WI38 (cell line): ENCODE data around the gene ITGB4.

Source experiments
- H3K4me3 ChIP-seq: 2 replicates; pipeline ENCODE4 v1.5.1; 2011; ENCODE audit warnings: low read depth, mild to moderate bottlenecking, control low read depth, low read length
- TF ChIP-seq, protein P1 (sequence below): IDR thresholded peaks from 2 replicates; pipeline ENCODE4 v1.5.1; 2012; ENCODE audit warnings: low read depth, mild to moderate bottlenecking, control low read depth, low read length

Gene ITGB4

DNA sequence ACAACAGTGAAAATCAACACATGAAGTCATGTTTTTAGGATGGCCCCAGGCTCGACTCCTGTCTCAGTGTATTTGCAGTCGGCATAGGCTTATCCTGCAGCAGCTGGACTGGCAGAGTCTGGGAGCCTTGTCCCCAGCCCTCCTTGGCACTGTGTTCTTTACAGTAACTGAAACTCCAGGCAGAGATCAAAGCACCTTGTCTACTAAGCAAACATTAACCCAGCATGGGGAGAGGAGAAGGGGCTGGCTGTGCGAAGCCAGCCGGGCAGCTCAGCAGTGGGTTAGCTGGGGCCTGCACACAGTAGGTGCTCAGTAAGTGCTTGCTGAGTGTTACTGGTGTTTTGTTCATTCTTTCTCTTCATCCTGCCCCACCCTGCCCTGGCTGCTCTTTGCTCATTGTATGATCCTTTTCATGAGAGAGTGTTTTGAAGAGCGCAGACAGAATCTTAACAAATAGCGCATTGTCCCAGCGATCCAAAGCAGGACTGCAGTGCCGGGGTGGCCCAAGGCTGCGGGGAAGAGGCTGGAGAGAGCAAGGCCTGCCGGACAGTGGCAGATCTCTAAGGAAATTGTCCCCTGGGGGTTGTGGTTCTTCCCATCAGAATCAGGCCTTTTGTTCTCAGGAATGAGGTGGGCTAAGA is 23.5 kb upstream of the ITGB4 start:
- no peak overlapping the region for H3K4me3 ChIP-seq
- TF ChIP-seq, protein P1, sequence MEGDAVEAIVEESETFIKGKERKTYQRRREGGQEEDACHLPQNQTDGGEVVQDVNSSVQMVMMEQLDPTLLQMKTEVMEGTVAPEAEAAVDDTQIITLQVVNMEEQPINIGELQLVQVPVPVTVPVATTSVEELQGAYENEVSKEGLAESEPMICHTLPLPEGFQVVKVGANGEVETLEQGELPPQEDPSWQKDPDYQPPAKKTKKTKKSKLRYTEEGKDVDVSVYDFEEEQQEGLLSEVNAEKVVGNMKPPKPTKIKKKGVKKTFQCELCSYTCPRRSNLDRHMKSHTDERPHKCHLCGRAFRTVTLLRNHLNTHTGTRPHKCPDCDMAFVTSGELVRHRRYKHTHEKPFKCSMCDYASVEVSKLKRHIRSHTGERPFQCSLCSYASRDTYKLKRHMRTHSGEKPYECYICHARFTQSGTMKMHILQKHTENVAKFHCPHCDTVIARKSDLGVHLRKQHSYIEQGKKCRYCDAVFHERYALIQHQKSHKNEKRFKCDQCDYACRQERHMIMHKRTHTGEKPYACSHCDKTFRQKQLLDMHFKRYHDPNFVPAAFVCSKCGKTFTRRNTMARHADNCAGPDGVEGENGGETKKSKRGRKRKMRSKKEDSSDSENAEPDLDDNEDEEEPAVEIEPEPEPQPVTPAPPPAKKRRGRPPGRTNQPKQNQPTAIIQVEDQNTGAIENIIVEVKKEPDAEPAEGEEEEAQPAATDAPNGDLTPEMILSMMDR = no peak

DNA sequence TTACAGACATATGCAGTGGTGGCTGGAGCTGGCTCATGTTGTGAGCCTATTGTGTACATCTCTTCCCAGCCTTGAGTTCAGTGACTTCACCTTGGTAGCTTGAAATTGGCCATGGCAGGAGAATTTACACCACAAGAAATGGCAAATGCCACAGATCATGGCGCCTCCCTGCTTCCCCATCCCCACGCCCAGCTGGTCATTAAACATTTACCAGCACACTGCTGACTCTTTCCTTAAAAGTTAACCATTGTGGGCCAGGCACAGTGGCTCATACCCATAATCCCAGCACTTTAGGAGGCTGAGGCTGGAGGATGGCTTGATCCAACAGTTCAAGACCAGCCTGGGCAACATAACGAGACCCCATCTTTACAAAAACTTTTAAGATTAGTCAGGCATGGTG is 22.6 kb upstream of the ITGB4 start:
- no peak overlapping the region for H3K4me3 ChIP-seq
- TF ChIP-seq, protein P1 = no peak

DNA sequence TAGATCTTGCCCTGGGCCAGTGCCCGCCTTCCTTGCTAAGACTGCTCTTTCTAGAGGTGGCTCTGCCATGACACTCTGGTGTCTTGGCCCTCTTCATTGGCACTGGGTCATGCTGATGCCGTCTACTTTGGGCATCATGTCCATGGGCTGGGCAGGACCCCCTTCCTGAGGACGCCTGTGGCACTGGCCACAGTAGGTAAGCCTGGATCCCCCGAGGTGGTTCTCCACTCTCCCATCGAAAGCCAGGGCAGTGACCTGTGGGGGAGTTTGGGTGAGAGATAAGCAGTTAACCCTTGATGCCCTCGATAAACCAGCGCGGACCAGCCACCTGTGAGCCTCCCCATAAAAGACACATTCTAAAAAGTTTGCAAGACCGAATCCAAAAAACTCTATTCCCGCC is 20.0 kb upstream of the ITGB4 start:
- TF ChIP-seq, protein P1 = no peak
- no peak overlapping the region for H3K4me3 ChIP-seq

DNA sequence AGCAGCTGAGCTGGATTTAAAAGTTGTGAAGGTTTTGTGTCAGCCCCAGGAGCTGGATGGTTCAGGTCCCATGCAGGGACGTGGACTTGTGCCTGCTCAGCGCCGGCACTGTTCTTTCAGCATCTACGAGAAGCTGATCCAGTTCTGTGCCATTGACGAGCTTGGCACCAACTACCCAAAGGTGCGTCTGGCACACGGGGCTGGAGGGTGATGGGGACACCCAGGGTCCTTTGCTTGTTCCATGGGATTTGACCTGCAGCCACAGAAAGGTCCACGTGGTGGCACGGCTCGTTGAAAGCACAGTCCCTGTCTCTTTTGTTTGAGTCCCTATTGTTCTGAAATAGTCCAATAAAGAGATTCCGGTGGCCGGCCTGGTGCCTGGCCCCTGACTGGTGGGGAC is 18.1 kb upstream of the ITGB4 start:
- TF ChIP-seq, protein P1 = no peak

DNA sequence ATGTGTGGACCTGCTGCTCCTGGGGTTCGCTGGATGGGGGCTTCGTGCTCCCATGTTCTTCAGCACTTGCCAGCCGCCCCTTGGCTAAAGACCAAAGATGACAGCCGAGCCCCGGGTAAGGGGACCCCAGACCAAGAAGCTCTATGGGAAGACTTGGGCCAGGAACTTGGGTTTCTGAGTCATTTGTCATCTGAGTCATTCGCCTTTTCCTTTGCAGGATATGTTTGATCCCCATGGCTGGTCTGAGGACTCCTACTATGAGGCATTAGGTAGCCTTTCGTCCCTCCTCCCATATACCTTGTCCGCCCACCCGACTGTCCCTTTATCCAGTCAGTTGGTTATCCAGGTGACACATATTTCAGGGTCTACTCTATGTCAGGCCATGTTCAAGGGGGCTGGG is 17.7 kb upstream of the ITGB4 start:
- H3K4me3 ChIP-seq = no peak overlapping the region
- TF ChIP-seq, protein P1 = no peak

More for the DNA sequence above, 18.1 kb upstream of the ITGB4 start:
- no peak overlapping the region for H3K4me3 ChIP-seq

DNA sequence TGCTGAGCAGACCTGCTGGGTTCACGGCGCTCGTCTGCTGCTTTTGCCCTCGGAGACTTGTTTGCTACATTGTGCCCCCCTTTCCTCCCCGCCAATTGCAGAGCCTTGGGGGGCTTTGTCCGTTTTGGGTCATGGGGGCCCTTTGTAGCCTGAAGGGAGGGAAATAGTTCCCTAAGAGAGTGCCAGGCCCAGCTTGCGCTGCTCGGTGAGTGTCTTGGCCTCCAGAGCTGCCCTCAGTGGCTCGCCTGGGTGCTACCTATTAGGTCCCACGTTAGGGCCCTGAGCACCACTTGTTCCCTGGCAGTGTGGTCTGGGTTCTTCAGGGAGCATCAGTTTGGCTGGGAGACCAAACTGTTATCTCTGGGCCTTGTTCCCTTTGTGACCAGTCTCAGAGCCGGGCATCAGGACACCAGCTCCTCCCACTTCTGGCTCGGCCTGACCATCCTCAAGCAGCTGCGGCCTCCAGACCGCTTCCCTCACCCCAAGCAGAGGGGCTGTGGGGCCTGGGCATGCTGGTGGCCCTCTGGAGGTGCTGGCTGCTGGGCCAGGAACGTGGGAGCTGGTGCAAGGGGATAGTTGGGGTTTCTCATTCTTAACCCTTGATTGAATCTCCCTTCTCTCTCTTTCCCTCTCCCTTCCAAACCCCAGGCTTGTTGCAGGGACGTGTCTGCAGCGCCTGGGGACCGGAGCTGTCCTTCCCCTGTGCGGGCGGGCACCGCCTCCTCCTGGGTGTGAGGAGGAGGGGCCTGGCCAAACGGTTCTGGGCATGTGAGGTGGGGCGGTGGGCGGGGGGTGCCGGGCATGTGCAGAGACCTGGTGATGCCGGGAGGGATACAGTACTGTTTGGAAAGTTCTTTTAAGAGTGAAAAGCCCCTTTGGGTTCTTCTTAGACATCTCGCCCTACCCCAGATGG is 16.0 kb upstream of the ITGB4 start:
- no peak overlapping the region for H3K4me3 ChIP-seq
- TF ChIP-seq, protein P1 = no peak
